DMS153 treated with DMSO at 0.1 percent for 48 hours (cell line): Measurements from ENCODE around the gene TMEM53.

Experiments
- DNase-seq: peaks from one replicate; lab custom pipeline; 2025; ENCODE audit not compliant: unreplicated experiment; lab: John Stamatoyannopoulos, UW

Gene TMEM53

DNA sequence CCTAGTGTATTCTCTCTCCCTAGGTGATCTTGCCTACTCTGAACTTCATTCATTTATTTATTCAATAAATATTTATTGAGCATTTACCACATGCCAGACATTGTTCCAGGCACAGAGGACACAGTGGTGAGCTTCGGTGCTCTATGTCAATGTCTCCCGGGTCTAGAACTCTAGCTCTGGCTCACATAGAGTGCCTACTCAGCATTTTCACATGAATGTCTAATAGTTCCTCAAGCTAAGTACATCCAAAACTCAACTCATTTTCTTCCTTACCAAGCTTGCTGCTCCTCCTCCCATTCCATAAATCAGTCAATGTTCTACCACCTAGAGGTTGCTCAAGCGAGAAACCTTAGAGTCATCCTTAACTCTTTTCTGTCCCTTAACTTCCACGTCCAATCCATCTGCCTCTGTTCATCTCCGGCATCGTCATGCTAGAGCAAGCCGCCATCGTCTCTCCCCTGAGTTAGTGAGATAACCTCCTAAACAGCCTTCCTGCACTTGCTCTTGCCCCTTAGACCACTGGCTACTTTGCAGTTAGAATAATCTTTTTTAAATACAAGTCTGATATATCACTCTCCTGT is 67.5 kb downstream of the TMEM53 start:
- no peak for DNase-seq

DNA sequence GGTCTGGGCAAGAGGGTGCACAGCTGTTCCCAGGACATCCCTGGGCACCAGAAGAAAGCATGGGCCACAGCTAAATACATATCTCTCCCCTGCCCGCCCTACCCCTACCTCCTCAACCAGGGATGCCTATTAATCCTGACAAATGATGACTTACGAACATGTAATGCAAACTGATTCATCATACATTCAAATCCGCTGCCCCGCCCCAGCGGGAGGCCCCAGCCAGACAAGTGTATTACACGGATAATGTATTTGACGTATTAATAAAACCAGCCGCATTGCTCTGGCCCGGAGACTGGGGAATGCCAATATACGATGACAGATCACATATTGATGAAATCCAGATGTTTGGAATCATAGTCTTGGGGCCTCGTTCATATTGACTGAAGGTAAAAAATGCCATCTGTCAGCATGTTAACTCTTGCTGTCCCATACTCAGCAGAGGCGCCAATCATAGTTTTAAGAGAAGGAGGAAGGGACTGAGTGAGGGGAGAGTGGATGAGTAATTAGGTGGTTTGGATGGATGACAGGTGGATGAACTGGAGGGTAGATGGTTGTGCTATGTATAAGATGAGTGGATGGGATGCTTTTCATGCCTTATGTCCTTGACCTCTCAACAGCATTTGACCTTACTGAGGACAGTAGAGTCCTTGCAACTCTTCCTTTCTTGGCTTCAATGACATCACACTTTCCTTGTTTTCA is 68.2 kb downstream of the TMEM53 start:
- DNase-seq: no peak

DNA sequence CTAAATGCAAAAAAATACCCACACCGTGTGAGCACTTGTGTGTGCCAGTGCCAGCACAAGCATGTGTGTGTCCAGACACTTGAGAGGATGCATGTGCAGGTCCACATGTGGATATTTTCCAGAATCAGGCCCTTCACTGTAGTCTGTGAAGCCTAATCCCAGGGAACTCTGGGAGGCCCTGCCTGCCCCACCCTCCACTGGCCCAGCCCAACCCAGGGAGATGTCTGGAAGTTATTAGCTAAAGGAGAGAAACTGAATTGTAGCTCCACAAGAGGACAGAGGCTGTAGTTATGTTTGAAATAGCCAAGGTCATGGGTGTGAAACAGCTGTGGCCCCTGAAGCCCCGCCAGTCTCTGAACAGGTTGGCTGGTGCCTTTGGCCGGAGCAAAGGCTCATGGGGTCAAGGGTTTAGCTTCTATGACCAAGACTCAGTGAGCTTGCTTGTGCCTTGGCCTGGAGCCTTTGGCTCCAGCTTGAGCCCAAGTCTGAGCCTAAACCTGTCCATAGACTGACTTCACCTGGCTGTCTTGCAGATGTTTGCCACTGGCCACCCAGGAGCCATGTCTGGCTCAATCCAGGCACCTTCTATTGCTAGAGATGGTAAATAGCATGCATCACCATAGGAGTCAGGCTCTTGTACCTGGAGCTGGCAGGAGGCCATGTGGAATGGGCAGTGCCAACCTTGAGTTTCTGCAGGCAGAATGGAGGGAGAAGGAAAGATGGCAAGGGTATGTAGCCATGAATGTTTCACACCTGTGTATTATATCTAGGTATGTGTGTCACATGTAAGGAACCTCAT is 69.9 kb downstream of the TMEM53 start:
- DNase-seq: no peak

DNA sequence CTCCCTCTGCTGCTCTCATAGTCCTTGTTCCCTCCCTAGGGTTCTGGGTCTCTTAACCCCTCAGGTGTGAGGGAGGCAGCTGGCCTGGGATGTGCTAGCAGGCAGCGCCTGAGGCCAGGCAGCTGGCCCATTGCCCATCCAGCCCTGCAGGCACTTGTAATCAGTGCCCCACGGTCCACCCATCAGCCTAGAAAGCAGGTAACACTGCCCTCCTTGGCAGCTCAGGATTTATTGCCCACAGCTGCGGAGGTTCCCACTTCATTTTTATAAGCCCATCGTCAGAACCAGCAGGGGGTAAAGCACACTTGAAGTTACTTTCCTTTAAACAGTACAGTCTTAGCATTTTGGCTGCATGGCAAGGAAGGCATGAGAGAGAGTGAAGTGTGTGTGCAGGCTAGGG is 70.6 kb downstream of the TMEM53 start:
- peak; percentile 90 for DNase-seq
